HG03432 (cell line): ENCODE measurements around the gene OLFML2A.
"Not testable (repeated sequence)": the region's sequence is repeated elsewhere in the genome, so short reads cannot be mapped to it uniquely, and the experiment has no call there.

ENCODE experiments used
- ATAC-seq: cut with Tn5 transposase; IDR thresholded peaks from one replicate; pipeline ENCODE4 v1.9.1; 2021; ENCODE audit warnings: mild to moderate bottlenecking, moderate library complexity; ENCODE audit not compliant: unreplicated experiment

The OLFML2A gene

GRCh38 chr9:124776954-124777648 is at the start of gene OLFML2A:
Gene OLFML2A, plus strand, starts transcription at chr9:124777133. Its CDS starts 138 bp downstream, at chr9:124777271.
- ATAC-seq, result peak; percentile 33

DNA sequence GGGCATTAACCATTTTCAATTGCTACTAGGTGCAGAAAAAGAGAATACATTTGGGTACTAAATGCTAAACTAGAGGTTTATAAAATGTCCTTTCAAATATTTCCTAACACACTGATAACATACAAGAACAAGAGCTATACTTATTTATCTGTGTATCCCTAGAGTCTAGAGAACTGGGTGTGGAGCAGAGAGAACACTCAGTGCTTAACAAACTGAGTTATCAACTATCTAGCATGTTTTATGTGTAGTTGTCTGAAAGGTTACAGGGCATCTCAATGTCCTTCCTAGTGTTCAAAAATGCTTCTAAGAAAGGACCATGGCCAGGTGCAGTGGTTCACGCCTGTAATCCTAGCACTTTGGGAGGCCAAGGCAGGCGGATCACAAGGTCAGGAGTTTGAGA is 46.2 kb upstream of the OLFML2A start:
- ATAC-seq, result no peak

GRCh38 chr9:124733964-124734740 is 42.8 kb upstream of the OLFML2A start:
- no peak for ATAC-seq

- ATAC-seq, result not testable (repeated sequence)
Observed at GRCh38 chr9:124734741-124735083, 42.2 kb upstream of the OLFML2A start.

GRCh38 chr9:124735121-124735520 is 41.8 kb upstream of the OLFML2A start:
- no peak for ATAC-seq

DNA sequence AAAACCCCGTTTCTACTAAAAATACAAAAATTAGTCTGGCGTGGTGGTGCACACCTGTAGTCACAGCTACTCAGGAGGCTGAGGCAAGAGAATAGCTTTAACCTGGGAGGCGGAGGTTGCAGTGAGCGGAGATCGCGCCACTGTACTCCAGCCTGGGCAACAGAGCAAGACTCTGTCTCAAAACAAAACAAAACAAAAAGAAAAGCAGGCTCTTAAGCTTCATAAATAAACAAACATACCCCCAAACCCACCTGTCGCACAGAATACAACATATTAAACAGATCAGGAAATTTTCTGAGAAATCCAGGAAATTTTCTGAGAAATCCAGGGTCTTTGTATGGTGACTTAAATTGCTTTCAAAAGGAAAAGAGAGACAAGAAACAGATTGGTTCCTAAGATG is 38.9 kb upstream of the OLFML2A start:
- not testable (repeated sequence) for ATAC-seq

- no peak for ATAC-seq
Observed at GRCh38 chr9:124739360-124739759, 37.6 kb upstream of the OLFML2A start.

- ATAC-seq, result no peak
Observed at GRCh38 chr9:124741149-124741548, 35.8 kb upstream of the OLFML2A start.

GRCh38 chr9:124741662-124742061 is 35.3 kb upstream of the OLFML2A start:
- no peak for ATAC-seq

GRCh38 chr9:124742940-124743339 is 34.0 kb upstream of the OLFML2A start:
- no peak for ATAC-seq

DNA sequence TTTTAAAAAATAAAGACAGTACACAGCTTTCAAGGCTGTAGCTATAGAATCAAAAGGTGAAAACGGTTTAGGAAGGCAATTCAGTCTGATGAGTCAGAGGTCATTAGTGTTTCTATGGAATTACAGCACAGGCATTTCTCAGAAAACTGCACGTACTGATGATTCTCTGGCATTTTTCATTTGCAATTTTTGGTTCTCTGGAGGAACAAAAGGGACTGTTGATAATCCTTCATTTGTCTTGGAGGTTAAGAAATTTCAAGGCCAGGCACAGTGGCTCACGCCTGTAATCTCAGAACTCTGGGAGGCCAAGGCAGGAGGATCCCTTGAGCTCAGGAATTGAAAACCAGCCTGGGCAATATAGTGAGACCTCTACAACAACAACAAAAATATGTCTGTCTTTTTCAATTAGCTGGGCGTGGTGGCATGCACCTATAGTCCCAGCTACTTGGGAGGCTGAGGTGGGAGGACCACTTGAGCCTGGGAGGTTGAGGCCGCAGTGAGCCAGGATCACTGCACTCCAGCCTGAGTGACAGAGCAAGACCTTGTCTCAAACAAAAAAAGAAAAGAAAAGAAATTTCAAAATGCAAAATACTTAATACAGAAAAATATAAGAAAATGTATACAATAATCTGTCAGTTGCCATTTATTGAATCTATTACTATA is 33.1 kb upstream of the OLFML2A start:
- no peak for ATAC-seq

GRCh38 chr9:124747065-124747464 is 29.9 kb upstream of the OLFML2A start:
- ATAC-seq, result no peak

GRCh38 chr9:124749284-124749683 is 27.6 kb upstream of the OLFML2A start:
- ATAC-seq, result no peak

GRCh38 chr9:124749781-124750180 is 27.2 kb upstream of the OLFML2A start:
- ATAC-seq, result no peak

DNA sequence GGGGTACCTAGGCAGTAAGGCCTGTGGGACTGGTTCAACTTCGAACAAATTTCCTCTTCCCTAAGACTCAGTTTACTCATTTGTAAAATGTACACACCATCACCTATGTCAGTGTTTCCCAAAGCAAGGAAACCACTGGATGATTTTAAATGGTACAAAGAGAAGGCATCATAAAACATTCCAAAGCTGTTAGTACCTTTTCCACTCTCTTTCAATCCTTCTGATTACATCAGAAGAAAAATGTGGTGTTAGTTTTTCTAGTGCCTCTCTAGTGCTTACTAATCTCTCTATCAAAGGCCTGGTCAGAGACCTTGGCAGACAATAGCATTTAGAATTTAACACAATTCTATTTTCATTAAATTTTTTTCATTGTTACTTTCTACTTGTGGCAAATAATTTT is 24.0 kb upstream of the OLFML2A start:
- no peak for ATAC-seq

- ATAC-seq, result no peak
Observed at GRCh38 chr9:124754289-124754688, 22.6 kb upstream of the OLFML2A start.

GRCh38 chr9:124755061-124755460 is 21.9 kb upstream of the OLFML2A start:
- no peak for ATAC-seq

- ATAC-seq, result no peak
Observed at GRCh38 chr9:124756011-124756410, 20.9 kb upstream of the OLFML2A start.

DNA sequence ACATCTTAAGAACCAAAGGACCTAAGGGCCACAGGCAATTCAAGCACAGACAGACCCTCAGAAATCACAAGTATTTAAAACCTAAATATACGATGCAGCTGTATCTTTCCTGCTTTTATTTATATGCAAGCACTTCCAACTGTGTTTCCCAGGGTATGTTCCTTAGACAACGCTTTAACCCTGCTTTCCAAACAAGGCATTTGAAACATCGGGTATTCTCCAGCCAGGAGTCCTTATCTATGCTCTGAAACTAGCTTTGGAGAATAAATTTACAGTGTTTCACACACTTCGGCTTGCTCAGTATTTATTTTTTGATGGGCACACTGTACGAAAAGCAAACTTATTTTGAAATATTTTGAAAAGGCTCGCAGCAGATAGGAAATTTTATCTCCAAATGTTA is 19.3 kb upstream of the OLFML2A start:
- ATAC-seq, result no peak

DNA sequence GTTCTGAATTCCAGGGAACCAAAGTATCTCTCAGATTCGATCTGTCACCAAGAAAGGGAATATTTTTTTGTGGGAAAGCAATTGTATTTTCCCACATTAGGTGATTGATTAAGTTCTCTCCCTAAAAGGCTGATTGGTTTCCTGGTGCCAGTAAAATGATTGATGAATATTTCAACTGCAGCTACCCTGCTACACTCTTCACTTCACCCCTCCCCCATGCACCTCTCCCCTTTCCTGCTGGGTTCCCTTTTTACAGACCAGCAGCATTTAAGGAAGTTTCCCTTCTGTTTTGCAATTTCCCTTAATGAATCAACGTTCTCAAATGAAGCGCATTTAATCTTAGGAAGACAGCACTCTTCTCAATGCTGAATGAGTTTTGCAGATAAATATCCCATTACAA is 18.9 kb upstream of the OLFML2A start:
- no peak for ATAC-seq

GRCh38 chr9:124758691-124759090 is 18.2 kb upstream of the OLFML2A start:
- ATAC-seq, result no peak

- no peak for ATAC-seq
Observed at GRCh38 chr9:124759327-124759726, 17.6 kb upstream of the OLFML2A start.
